ENCODE data around the gene P3H4.
"Not testable (repeated sequence)": the region's sequence is repeated elsewhere in the genome, so short reads cannot be mapped to it uniquely, and the experiment has no call there.

Gene P3H4

GRCh38 chr17:41811549-41812380, at the start of gene P3H4:
Gene P3H4, minus strand, starts transcription at chr17:41811949. Its CDS starts 34 bp downstream, at chr17:41811915.
- DNase-seq (ENCODE audit: low spot score), result no peak

GRCh38 chr17:41860254-41860931, 48.6 kb upstream of the P3H4 start:
- no peak for DNase-seq (ENCODE audit: low spot score)

DNA sequence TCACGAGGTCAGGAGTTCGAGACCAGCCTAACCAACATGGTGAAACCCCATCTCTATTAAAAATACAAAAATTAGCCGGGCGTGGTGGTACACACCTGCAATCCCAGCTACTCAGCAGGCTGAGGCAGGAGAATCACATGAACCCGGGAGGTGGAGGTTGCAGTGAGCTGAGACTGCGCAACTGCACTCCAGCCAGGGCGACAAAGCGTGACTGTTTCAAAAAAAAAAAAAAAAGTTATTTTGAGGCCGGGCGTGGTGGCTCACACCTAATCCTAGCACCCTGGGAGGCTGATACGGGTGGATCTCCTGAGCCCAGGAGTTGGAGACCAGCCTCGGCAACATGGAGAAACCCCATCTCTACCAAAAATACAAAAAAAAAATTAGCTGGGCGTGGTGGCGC, 39.6 kb upstream of the P3H4 start:
- not testable (repeated sequence) for DNase-seq (ENCODE audit: low spot score)

GRCh38 chr17:41849251-41849990, 37.7 kb upstream of the P3H4 start:
- no peak for DNase-seq (ENCODE audit: low spot score)

GRCh38 chr17:41848788-41849187, 37.0 kb upstream of the P3H4 start:
- no peak for DNase-seq (ENCODE audit: low spot score)

GRCh38 chr17:41844971-41845370, 33.2 kb upstream of the P3H4 start:
- DNase-seq (ENCODE audit: low spot score), result no peak

- DNase-seq (ENCODE audit: low spot score), result not testable (repeated sequence)
These were observed 29.0 kb upstream of the P3H4 start for GRCh38 chr17:41840781-41841180.

GRCh38 chr17:41839448-41839847, 27.7 kb upstream of the P3H4 start:
- DNase-seq (ENCODE audit: low spot score), result not testable (repeated sequence)

DNA sequence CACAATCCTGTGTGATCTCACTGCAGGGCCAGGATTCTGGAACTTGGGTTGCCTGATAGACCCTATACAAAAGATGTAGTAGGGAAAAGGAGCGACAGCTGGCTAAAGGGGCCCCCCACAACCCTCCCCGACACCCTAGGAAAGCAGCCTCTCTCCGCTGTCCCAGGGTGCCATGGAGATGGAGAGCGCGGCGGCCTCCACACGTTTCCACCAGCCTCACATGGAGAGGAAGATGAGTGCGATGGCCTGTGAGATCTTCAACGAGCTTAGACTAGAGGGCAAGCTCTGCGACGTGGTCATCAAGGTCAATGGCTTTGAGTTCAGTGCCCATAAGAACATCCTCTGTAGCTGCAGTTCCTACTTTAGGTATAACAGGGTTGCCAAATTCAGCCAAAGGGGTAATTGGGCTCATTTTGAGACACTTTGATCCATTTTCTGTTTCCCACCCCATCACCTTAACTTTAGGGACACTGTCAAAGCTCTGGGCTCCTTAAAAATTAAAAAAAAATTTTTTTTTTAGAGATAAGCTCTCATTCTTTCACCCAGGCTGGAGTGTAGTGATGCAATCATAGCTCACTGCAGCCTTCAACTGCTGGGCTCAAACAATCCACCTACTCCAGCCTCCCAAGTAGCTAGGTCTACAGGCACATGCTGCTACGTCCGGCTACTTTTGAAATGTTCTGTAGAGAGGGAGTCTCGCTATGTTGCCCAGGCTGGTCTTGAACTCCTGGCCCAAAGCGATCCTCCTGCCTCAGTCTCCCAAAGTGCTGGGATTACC, 26.2 kb upstream of the P3H4 start, which contains the start of gene KLHL10:
TSS of gene KLHL10 (plus strand) at position 65 of the 778 bp plus-strand sequence. CDS start at position 173, 108 bp downstream.
- DNase-seq (ENCODE audit: low spot score), result no peak

- DNase-seq (ENCODE audit: low spot score), result no peak
These were observed 24.9 kb upstream of the P3H4 start for GRCh38 chr17:41836550-41837196.

DNA sequence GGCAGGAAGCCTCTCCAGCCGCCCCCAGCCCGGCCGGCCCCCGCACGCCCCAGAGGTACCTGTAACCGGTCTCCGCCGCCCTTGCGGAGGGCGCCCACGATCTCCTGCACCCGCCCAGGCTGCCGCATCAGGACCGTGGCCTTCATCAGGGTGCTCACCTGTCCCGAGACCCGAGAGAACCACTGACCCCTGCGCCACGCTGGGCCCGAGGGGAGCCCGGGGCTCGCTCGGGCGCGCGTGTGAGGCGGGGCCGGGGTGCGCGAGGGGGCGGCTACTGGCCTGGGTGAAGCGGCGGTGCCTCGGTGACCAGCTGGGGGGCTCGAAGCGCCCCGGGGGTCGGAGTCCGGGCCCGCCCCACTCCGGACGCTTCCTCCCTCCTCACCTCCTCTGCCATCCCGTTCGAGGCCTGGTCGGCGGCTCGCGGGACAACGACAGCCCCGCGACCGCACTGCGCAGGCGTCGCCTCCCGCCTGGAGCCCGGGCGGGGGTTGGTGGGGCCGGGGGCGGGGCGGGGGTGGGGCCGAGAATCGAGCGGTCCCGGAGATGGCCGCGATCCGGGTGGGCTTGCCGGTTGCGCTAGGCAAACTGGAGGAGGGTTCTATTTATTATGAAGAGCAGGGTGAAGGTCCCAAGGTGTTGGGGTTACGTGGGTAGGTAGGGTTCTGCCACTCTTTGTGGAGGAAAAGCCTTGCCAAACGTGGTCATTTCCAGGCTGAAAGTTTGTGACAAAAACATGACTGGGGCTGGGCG, 24.2 kb upstream of the P3H4 start, which contains the start of gene NT5C3B:
TSS of gene NT5C3B (minus strand) at position 433 of the 750 bp plus-strand sequence. CDS start at position 394, 39 bp downstream.
- no peak for DNase-seq (ENCODE audit: low spot score)

DNA sequence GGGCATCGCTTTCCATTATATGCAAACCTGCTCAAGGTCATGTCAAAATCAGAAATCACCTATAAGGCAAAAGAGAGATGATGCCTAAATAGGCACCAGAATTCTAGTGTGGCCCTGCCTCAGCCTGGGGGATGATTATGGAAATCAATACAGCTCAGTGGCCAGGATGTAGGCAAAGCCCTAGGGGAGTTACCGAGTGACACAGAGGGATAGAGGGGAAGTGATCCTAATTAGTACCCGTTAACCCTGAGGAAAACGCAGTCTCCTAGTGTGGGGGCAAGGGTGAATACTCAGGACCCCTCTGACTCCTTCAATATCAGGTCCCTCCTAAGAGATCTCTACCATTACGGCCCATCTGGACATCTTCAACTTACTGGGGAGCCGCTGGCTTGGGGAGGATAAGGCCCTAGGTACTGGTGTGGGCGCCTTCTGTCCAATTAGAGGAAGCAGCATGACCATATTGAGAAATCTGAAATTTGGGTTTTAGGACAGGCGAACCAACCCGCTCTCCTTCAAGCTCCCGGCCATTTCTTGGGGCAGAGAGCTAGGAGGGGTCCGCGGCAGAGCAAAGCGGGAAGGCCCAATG, 23.6 kb upstream of the P3H4 start:
- DNase-seq (ENCODE audit: low spot score), result no peak

- not testable (repeated sequence) for DNase-seq (ENCODE audit: low spot score)
These were observed 18.2 kb upstream of the P3H4 start for GRCh38 chr17:41829961-41830360.

GRCh38 chr17:41825175-41825845, 13.6 kb upstream of the P3H4 start:
- no peak for DNase-seq (ENCODE audit: low spot score)

GRCh38 chr17:41824086-41824485, 12.3 kb upstream of the P3H4 start:
- no peak for DNase-seq (ENCODE audit: low spot score)

DNA sequence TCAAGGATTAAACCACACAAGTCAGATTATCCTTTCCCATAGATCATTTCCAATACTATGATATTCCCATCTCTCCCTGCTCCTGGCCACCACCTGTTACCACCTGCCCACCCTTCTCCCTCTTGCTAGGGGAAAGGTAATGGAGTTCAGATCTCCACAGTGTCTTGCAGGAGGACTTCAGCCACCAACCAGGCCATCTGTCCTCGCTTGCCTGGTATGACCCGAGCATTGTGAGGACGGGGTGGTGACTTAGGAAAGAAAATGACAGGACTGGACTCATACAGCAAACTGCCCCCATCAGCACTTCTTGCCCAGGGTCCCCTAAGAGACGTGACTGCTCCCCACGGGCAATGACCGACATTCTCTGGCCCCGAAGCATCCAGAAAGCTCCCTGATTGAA, 11.8 kb upstream of the P3H4 start:
- DNase-seq (ENCODE audit: low spot score), result no peak

- DNase-seq (ENCODE audit: low spot score), result no peak
These were observed 11.4 kb upstream of the P3H4 start for GRCh38 chr17:41823141-41823524.

DNA sequence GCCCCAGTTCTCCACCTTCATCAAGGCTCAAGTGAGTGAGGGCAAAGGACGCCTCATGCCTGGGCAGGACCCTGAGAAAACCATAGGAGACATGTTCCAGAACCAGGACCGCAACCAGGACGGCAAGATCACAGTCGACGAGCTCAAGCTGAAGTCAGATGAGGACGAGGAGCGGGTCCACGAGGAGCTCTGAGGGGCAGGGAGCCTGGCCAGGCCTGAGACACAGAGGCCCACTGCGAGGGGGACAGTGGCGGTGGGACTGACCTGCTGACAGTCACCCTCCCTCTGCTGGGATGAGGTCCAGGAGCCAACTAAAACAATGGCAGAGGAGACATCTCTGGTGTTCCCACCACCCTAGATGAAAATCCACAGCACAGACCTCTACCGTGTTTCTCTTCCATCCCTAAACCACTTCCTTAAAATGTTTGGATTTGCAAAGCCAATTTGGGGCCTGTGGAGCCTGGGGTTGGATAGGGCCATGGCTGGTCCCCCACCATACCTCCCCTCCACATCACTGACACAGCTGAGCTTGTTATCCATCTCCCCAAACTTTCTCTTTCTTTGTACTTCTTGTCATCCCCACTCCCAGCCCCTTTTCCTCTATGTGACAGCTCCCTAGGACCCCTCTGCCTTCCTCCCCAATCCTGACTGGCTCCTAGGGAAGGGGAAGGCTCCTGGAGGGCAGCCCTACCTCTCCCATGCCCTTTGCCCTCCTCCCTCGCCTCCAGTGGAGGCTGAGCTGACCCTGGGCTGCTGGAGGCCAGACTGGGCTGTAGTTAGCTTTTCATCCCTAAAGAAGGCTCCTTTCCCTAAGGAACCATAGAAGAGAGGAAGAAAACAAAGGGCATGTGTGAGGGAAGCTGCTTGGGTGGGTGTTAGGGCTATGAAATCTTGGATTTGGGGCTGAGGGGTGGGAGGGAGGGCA, 10.7 kb upstream of the P3H4 start:
- DNase-seq (ENCODE audit: low spot score), result no peak
